Upper lobe of left lung (tissue), 6 donors: Measurements from ENCODE around the gene GRB14. TPM values are rescaled to one million over a fixed set of nuclear protein-coding genes. Genes with fewer than 3 reads are reported as not detected.

Experiments
- ATAC-seq, 2 donors: fragments of 200-7000 bp; cut with Tn5 transposase; one replicate each; pipeline ENCODE4 v1.9.1; 2022; ENCODE audit warnings: mild to moderate bottlenecking in 2 of 2, moderate library complexity in 2 of 2; ENCODE audit not compliant: low FRiP score in 2 of 2
- DNase-seq, 2 donors: peaks; one replicate each; pipeline ENCODE4 v3.0.0-alpha.2; 2019 to 2020
- H3K27ac ChIP-seq, 4 donors: fragments of 200-600 bp; sonication (generic); one replicate each; pipeline ENCODE4 v1.5.1; 2016 to 2019
- H3K27me3 ChIP-seq, 4 donors: fragments of 200-600 bp; sonication (generic); one replicate each; pipeline ENCODE4 v1.5.1; 2017 to 2019
- H3K36me3 ChIP-seq, 4 donors: fragments of 200-600 bp; sonication (generic); one replicate each; pipeline ENCODE4 v1.5.1; 2016 to 2019
- H3K4me1 ChIP-seq, 4 donors: fragments of 200-600 bp; sonication (generic); one replicate each; pipeline ENCODE4 v1.5.1; 2018 to 2019
- H3K4me3 ChIP-seq, 4 donors: fragments of 200-600 bp; sonication (generic); one replicate each; pipeline ENCODE4 v1.5.1; 2017 to 2019; ENCODE audit warnings: mild to moderate bottlenecking in 2 of 4, moderate library complexity in 1 of 4
- H3K9me3 ChIP-seq, 4 donors: fragments of 200-600 bp; sonication (generic); one replicate each; pipeline ENCODE4 v1.5.1; 2018 to 2019
- EP300 ChIP-seq, 4 donors: sonication (generic); formaldehyde crosslinking; IDR thresholded peaks; one replicate each; pipeline ENCODE4 v1.5.1; 2017; ENCODE audit warnings: antibody characterized with exemption in 4 of 4, control low read depth in 2 of 4
- POLR2A ChIP-seq, 4 donors: fragments of 450-650 bp; IDR thresholded peaks; one replicate each; pipeline ENCODE4 v1.5.1; 2016 to 2017; ENCODE audit warnings: antibody characterized with exemption in 4 of 4, mild to moderate bottlenecking in 2 of 4
- POLR2AphosphoS5 ChIP-seq, 2 donors: sonication (generic); formaldehyde crosslinking; IDR thresholded peaks; one replicate each; pipeline ENCODE4 v1.5.1; 2017; ENCODE audit warnings: antibody characterized with exemption in 2 of 2
- WGBS, 2 donors: methylation state at CpG; one replicate each; pipeline ENCODE4 v1.1.5; 2017 to 2018; 5-methylcytosine and 5-hydroxymethylcytosine counted together
- total RNA-seq, 6 donors: library from RNA; depleted of rRNA in 4 of 6; stranded (reverse); fragments of >200 nt in 4 of 6; gene quantifications; one replicate each; pipeline versions ENCODE4 v1.1.0 to v1.2.1, GENCODE V29; 2016 to 2021
- TF ChIP-seq, protein P1 (sequence below), 6 experiments: fragments of 450-650 bp in 4 of 6; fragments of 200-600 bp in 2 of 6; sonication (generic) in 2 of 6; IDR thresholded peaks; one replicate each; pipeline ENCODE4 v1.5.1; 2016 to 2019; ENCODE audit warnings: antibody characterized with exemption in 6 of 6
- donor health status: DM: no; HTN: no; CAD: no; lungs with moderate emphysema.
- donor health status: DM: no; HTN: yes; CAD: no; lungs with severe emphysema.

GRB14 gene
- total RNA-seq, 6 donors from 2014 or later, result 1.4 to 10.5 (median 3.0) TPM

DNA sequence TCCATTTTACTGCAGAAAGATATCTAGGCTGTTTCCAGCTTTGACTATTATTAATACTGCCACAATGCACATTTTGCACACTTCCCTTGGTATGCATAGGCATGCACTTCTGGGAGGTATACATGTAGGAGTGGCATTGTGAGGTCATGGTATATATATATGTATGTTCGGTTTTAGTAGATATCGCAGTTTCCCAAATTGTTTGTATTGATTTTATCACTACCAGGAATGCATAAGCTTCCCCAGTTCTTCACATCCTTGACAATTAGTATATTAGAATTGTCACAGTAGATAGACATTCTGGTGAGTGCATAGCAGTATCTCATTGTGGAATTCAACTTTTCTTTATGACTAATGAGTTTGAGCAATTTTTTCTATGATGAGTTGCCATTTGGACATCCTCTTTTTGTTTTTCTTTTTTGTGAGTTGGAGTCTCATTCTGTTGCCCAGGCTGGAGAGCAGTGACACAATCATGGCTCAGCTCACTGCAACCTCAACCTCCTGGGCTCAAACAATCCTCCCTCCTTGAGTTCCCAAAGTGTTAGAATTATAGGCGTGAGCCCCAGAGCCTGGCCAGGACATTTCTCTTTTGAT lies 4.2 kb upstream of the GRB14 start:
- 86 to 88% methylated on average over 3 of the region's 3 CpGs for WGBS, 2 donors
- Histone ChIP-seq H3K4me3 (no peak overlapping the region), H3K27ac (no peak overlapping the region), H3K36me3 (no peaks in the 10 kb centered on the region), H3K4me1 (peaks cover 3 to 14% (median 10%) of the 10 kb centered on the region in 4 donors), H3K9me3 (no peaks in the 10 kb centered on the region), H3K27me3 (peaks cover 0 to 12% (median 4%) of the 10 kb centered on the region in 4 donors)
- DNase-seq (no peak), ATAC-seq (peak in 1 of 2 donors; percentile 6)
- TF ChIP-seq EP300 (IDR thresholded peaks at IDR 0.05), result no peak
- TF ChIP-seq POLR2AphosphoS5 (IDR thresholded peaks at IDR 0.05), result no peak
- no peak for TF ChIP-seq POLR2A (IDR thresholded peaks at IDR 0.05)
- TF ChIP-seq, protein P1, sequence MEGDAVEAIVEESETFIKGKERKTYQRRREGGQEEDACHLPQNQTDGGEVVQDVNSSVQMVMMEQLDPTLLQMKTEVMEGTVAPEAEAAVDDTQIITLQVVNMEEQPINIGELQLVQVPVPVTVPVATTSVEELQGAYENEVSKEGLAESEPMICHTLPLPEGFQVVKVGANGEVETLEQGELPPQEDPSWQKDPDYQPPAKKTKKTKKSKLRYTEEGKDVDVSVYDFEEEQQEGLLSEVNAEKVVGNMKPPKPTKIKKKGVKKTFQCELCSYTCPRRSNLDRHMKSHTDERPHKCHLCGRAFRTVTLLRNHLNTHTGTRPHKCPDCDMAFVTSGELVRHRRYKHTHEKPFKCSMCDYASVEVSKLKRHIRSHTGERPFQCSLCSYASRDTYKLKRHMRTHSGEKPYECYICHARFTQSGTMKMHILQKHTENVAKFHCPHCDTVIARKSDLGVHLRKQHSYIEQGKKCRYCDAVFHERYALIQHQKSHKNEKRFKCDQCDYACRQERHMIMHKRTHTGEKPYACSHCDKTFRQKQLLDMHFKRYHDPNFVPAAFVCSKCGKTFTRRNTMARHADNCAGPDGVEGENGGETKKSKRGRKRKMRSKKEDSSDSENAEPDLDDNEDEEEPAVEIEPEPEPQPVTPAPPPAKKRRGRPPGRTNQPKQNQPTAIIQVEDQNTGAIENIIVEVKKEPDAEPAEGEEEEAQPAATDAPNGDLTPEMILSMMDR (IDR thresholded peaks at IDR 0.05), result no peak

DNA sequence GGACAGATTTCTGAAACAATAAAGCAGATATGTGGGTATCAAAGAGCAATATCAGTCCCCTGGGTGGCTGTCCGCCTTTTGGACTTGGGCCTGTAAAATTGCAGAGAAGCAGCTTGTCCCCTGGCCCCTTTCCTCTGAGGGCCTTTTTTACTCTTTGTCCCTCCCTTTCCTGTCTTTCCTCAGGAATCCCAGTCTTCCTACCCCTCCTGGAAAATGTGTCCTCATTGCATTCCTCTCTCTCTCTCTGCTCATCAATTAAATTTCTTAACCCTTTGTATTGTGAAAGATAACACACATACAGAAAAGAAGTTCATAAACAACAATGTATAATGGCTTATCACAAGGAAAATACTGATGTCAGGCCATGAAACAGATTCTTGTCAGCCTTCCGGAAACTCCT lies 3.0 kb upstream of the GRB14 start:
- peaks cover 3 to 17% (median 12%) of the 10 kb centered on the region in 4 donors for H3K4me1 ChIP-seq
- DNase-seq (no peak), ATAC-seq (no peak)
- no peaks in the 10 kb centered on the region for H3K36me3 ChIP-seq
- 83 to 89% methylated on average over 2 of the region's 2 CpGs for WGBS, 2 donors
- no peak overlapping the region for H3K27ac ChIP-seq
- TF ChIP-seq EP300 (IDR thresholded peaks at IDR 0.05) (no peak), POLR2AphosphoS5 (IDR thresholded peaks at IDR 0.05) (no peak), POLR2A (IDR thresholded peaks at IDR 0.05) (no peak)
- TF ChIP-seq, protein P1 (IDR thresholded peaks at IDR 0.05), result no peak
- peaks cover 0 to 12% (median 4%) of the 10 kb centered on the region in 4 donors for H3K27me3 ChIP-seq
- H3K4me3 ChIP-seq, result no peak overlapping the region
- H3K9me3 ChIP-seq, result no peaks in the 10 kb centered on the region

DNA sequence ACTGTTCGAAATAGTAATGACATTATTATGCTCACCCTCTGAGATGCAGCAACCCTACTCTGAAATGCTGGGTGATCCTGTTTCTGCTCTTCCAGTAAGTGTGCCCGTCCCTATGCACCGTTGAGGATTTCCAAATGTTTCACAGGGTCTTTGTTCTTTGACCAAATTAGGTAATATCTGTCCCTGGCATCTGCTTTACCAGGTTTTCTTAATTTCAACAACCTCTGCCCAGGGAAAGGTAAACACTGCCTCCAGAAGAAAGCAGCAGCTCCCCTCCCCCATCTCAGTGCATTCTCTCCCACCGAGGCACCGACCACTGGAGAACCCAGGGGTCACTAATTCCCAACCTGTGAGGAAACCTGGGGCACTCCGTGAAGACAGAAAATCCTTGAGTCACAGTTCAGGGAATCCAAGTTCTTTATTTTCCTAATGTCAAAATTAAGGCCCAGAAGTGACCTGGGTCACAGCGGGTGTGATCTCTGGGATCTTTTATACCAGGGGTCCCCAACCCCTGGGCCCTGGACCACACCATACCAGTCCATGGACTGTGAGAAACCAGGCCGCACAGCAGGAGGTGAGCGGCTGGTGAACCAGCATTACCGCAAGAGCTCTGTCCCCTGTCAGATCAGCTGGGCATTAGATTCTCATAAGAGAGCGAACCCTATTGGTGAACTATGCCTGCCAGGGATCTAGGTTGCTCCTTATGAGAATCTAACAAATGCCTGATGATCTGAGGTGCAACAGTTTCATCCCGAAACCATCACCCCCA lies 1.2 kb upstream of the GRB14 start:
- H3K27me3 ChIP-seq, result peaks cover 0 to 12% (median 4%) of the 10 kb centered on the region in 4 donors
- no peak overlapping the region for H3K27ac ChIP-seq
- TF ChIP-seq EP300 (IDR thresholded peaks at IDR 0.05) (no peak), POLR2A (IDR thresholded peaks at IDR 0.05) (no peak)
- TF ChIP-seq, protein P1 (IDR thresholded peaks at IDR 0.05), result no peak
- no peak overlapping the region for H3K4me3 ChIP-seq
- H3K4me1 ChIP-seq, result peaks cover 3 to 17% (median 12%) of the 10 kb centered on the region in 4 donors
- DNase-seq (no peak), ATAC-seq (no peak)
- no peaks in the 10 kb centered on the region for H3K36me3 ChIP-seq
- 81 to 85% methylated on average over 10 to 12 of the region's 12 CpGs for WGBS, 2 donors
- no peaks in the 10 kb centered on the region for H3K9me3 ChIP-seq

DNA sequence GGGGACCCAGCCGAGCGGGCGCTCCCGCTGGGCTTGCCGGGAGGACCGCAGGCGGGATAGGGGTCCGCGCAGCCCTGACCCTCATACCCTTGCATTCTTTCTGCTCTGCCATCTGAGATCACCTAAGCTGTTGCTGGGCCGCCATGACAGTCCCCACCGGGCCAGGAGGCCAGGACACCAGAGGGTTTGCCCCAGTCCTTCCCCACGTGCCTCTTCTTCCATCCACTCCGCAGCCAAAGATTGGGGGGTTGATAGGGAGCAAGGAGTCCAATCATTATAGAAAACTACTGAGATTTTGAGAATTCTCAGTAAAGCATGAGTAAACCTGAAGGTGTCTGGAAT lies 453 bp upstream of the GRB14 start:
- Histone ChIP-seq H3K4me3 (peak overlapping the region in 3 of 4 donors; percentile 52 to 75 (median 66)), H3K9me3 (no peaks in the 10 kb centered on the region), H3K36me3 (no peaks in the 10 kb centered on the region), H3K27ac (no peak overlapping the region), H3K27me3 (peaks cover 0 to 12% (median 4%) of the 10 kb centered on the region in 4 donors), H3K4me1 (peaks cover 3 to 17% (median 12%) of the 10 kb centered on the region in 4 donors)
- WGBS, 2 donors, result 4 to 25% methylated on average over 2 to 13 of the region's 13 CpGs
- DNase-seq, result no peak
- TF ChIP-seq, protein P1 (IDR thresholded peaks at IDR 0.05), result no peak
- TF ChIP-seq EP300 (IDR thresholded peaks at IDR 0.05) (no peak), POLR2A (IDR thresholded peaks at IDR 0.05) (no peak), POLR2AphosphoS5 (IDR thresholded peaks at IDR 0.05) (no peak)
- no peak for ATAC-seq
